ENCODE results near the gene BAHD1.
A peak's percentile ranks its signal among the peaks of the same experiment; 100 is the strongest.

BAHD1 gene

GRCh38 chr15:40440743-40441564 lies at the start of gene BAHD1:
Gene BAHD1 (plus strand): TSS chr15:40440953. CDS start chr15:40458465, 17,512 bp downstream.
- DNase-seq = peak; percentile 97

- no peak for DNase-seq
Measured at GRCh38 chr15:40392986-40393948, 47.5 kb upstream of the BAHD1 start.

GRCh38 chr15:40397688-40398412 lies 42.9 kb upstream of the BAHD1 start:
- no peak for DNase-seq

- no peak for DNase-seq
Measured at GRCh38 chr15:40398413-40398873, 42.3 kb upstream of the BAHD1 start.

GRCh38 chr15:40399370-40399769 lies 41.4 kb upstream of the BAHD1 start:
- DNase-seq = no peak

- DNase-seq = peak; percentile 96
Measured at GRCh38 chr15:40405501-40406381, 35.0 kb upstream of the BAHD1 start, which contains the start of gene IVD. Gene IVD (plus strand): TSS chr15:40405795. CDS start chr15:40405828, 33 bp downstream.

GRCh38 chr15:40407330-40407990 lies 33.3 kb upstream of the BAHD1 start:
- no peak for DNase-seq

GRCh38 chr15:40409366-40409765 lies 31.4 kb upstream of the BAHD1 start:
- no peak for DNase-seq

- no peak for DNase-seq
Measured at GRCh38 chr15:40410476-40410875, 30.3 kb upstream of the BAHD1 start.

- DNase-seq = no peak
Measured at GRCh38 chr15:40412095-40412759, 28.5 kb upstream of the BAHD1 start.

- no peak for DNase-seq
Measured at GRCh38 chr15:40413036-40413435, 27.7 kb upstream of the BAHD1 start.

- no peak for DNase-seq
Measured at GRCh38 chr15:40414816-40415215, 25.9 kb upstream of the BAHD1 start.

- no peak for DNase-seq
Measured at GRCh38 chr15:40415226-40415625, 25.5 kb upstream of the BAHD1 start.

GRCh38 chr15:40416056-40416455 lies 24.7 kb upstream of the BAHD1 start:
- DNase-seq = no peak

GRCh38 chr15:40418126-40418525 lies 22.6 kb upstream of the BAHD1 start:
- no peak for DNase-seq

- DNase-seq = no peak
Measured at GRCh38 chr15:40420071-40420713, 20.6 kb upstream of the BAHD1 start.

GRCh38 chr15:40420793-40421192 lies 20.0 kb upstream of the BAHD1 start:
- no peak for DNase-seq

GRCh38 chr15:40421246-40422157 lies 19.3 kb upstream of the BAHD1 start:
- DNase-seq = peak; percentile 74

Data from left hindlimb (tissue), 1 donor.